ENCODE results near the gene PIK3CD. TPM values are rescaled to one million over a fixed set of nuclear protein-coding genes. Genes with fewer than 3 reads are reported as not detected.

The PIK3CD gene
- total RNA-seq, 1 donor, result 3.0 TPM

- TF ChIP-seq CTCF (IDR thresholded peaks at IDR 0.05; ENCODE audit: insufficient read depth, low read length), result no peak
- no peak for DNase-seq (ENCODE audit: low read depth)
- H3K4me3 ChIP-seq (ENCODE audit: low read depth, low read length), result no peak overlapping the region
Measured at GRCh38 chr1:9717193-9718005, 65.9 kb downstream of the PIK3CD start.

- H3K4me3 ChIP-seq (ENCODE audit: low read depth, low read length), result no peak overlapping the region
- no peak for DNase-seq (ENCODE audit: low read depth)
- TF ChIP-seq CTCF (IDR thresholded peaks at IDR 0.05; ENCODE audit: insufficient read depth, low read length), result no peak
Measured at GRCh38 chr1:9718006-9718680, 66.6 kb downstream of the PIK3CD start.

- no peak overlapping the region for H3K4me3 ChIP-seq (ENCODE audit: low read depth, low read length)
- no peak for TF ChIP-seq CTCF (IDR thresholded peaks at IDR 0.05; ENCODE audit: insufficient read depth, low read length)
- no peak for DNase-seq (ENCODE audit: low read depth)
Measured at GRCh38 chr1:9719978-9720722, 68.6 kb downstream of the PIK3CD start.

GRCh38 chr1:9720785-9721605 is 69.5 kb downstream of the PIK3CD start:
- no peak for TF ChIP-seq CTCF (IDR thresholded peaks at IDR 0.05; ENCODE audit: insufficient read depth, low read length)
- no peak overlapping the region for H3K4me3 ChIP-seq (ENCODE audit: low read depth, low read length)
- no peak for DNase-seq (ENCODE audit: low read depth)

GRCh38 chr1:9721606-9722377 is 70.3 kb downstream of the PIK3CD start:
- peak; percentile 61 for TF ChIP-seq CTCF (IDR thresholded peaks at IDR 0.05; ENCODE audit: insufficient read depth, low read length)
- DNase-seq (ENCODE audit: low read depth), result peak; percentile 5
- no peak overlapping the region for H3K4me3 ChIP-seq (ENCODE audit: low read depth, low read length)
